Brain microvascular endothelial cell (primary cell): ENCODE results near the gene CDCA4.

Experiments
- DNase-seq: peaks from one replicate; pipeline ENCODE4 v3.0.0-alpha.2; 2020
- H3K27ac ChIP-seq: fragments of 250-450 bp; sonication (Bioruptor Pico); 2 replicates; pipeline ENCODE4 v1.5.1; 2020; ENCODE audit warnings: mild to moderate bottlenecking, moderate library complexity
- H3K27me3 ChIP-seq: fragments of 250-450 bp; sonication (Bioruptor Pico); replicated peaks from 2 replicates; pipeline ENCODE4 v1.5.1; 2020; ENCODE audit warnings: mild to moderate bottlenecking
- H3K36me3 ChIP-seq: fragments of 250-450 bp; sonication (Bioruptor Pico); replicated peaks from 2 replicates; pipeline ENCODE4 v1.5.1; 2020; ENCODE audit warnings: mild to moderate bottlenecking
- H3K4me3 ChIP-seq: 2 replicates; pipeline ENCODE4 v1.5.1; 2011; ENCODE audit warnings: low read depth, mild to moderate bottlenecking, control low read depth, low read length, moderate library complexity
- in situ Hi-C: cut with HindIII; loops from 2 replicates; pipeline ENCODE4 v1.10.0; 2017; ENCODE audit warnings: low sequenced_read_pairs, low pct_ligation_motif_present
- TF ChIP-seq, protein P1 (sequence below): IDR thresholded peaks from 2 replicates; pipeline ENCODE4 v1.5.1; 2011; ENCODE audit warnings: low read depth, mild to moderate bottlenecking, moderate library complexity, low read length, control low read depth, inconsistent platforms; ENCODE audit errors: missing control alignments

Gene CDCA4

DNA sequence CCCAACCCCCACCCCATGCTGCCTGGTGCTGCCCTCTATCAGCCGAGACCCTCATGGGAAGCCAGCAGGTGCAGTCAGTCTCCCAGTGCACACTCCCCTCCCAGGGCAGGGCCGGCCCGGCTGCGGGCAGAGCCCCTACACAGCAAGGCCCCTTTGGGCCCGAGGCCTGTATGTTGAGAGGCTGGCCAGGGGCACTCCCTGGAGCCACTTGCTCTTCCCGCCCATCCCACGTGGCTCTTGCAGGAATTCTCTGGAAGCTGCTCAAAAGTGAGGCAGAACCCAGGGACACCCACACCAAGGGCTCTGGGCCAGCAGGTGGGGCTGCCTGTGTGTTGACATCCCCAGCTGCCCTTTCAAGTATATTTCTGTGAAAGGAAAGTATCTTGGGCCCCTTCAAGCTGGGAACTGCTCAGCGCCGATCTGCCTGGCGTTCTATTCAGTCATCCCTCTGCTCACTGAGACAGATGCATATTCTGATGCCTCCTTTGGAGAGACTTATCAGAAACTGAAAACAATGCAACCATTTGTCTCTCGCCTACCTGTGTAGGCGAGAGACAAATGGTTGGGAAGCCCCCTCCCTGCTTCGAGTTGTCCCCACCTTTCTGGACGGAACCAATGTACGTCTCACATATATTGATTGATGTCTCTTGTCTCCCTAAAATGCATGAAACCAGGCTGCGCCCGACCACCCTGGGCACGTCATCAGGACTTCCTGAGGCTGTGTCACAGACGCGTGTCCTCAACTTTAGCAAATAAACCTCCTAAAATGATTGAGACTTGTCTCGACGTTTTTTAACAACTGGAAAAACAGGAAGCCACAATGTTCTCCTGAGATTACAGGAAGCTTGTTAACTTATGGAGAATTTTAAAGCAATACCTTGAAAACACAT, 38.4 kb upstream of the CDCA4 start:
- H3K27ac ChIP-seq = no peak overlapping the region
- TF ChIP-seq, protein P1, sequence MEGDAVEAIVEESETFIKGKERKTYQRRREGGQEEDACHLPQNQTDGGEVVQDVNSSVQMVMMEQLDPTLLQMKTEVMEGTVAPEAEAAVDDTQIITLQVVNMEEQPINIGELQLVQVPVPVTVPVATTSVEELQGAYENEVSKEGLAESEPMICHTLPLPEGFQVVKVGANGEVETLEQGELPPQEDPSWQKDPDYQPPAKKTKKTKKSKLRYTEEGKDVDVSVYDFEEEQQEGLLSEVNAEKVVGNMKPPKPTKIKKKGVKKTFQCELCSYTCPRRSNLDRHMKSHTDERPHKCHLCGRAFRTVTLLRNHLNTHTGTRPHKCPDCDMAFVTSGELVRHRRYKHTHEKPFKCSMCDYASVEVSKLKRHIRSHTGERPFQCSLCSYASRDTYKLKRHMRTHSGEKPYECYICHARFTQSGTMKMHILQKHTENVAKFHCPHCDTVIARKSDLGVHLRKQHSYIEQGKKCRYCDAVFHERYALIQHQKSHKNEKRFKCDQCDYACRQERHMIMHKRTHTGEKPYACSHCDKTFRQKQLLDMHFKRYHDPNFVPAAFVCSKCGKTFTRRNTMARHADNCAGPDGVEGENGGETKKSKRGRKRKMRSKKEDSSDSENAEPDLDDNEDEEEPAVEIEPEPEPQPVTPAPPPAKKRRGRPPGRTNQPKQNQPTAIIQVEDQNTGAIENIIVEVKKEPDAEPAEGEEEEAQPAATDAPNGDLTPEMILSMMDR = no peak
- H3K4me3 ChIP-seq = no peak overlapping the region
- in situ Hi-C loops = no loop called here
- no peaks in the 10 kb centered on the region for H3K36me3 ChIP-seq
- DNase-seq = no peak
- peaks cover 5% of the 10 kb centered on the region for H3K27me3 ChIP-seq

DNA sequence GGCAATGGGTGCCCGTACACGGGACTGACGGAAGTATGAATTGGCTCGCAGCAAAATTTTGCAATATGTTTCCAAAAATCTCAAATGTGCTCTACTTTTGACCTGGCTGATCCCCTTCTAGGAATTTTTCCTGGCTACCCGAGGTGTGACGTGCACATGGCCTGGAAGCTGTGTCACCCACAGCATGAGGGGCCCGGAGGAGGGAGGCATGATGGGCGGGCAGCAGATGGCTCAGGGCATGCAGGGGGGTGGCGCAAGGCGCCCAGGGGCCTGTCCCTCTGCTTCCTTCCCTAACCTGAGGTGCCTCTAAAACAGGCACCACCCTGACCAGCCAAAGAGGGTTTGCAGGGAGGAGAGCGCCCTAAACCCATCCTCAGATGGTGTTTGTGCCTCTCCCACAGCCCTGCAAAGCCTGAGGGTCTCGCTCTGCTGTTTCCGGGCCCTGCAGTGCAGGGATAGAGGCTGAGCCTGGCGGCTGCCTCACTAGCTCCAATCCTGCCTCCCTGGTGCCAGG, 37.7 kb upstream of the CDCA4 start:
- Histone ChIP-seq H3K27ac (no peak overlapping the region), H3K36me3 (no peaks in the 10 kb centered on the region), H3K27me3 (peaks cover 5% of the 10 kb centered on the region), H3K4me3 (no peak overlapping the region)
- TF ChIP-seq, protein P1 = no peak
- in situ Hi-C loops = no loop called here
- DNase-seq = no peak

DNA sequence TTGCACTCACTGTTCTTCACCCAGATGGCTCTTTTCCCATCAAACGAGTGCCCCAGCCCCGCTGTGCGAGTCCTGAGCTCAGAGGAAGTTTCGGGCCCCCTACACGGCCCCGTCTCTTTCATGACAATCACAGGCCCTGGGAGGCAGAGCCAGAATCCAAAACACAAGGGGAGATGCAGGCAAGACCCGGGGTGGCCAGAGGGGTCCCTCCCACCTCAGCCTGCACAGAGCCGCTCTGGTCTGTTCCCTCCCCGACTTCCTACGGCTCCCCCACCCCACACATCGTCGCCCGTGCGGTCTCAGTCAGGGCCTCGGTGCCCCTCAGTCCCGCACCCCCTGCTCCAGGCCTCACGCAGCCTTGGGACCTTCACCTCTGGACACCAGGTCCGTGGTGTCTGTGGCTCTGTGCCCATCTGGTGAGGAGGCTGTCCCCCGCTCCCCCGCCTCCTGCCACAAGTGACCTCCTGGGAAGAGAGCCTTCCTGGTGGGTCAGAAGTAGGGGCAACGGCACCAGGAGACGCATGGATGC, 35.5 kb upstream of the CDCA4 start:
- DNase-seq = no peak
- Histone ChIP-seq H3K4me3 (no peak overlapping the region), H3K36me3 (no peaks in the 10 kb centered on the region), H3K27me3 (peaks cover 5% of the 10 kb centered on the region), H3K27ac (no peak overlapping the region)
- in situ Hi-C loops = no loop called here
- TF ChIP-seq, protein P1 = no peak

DNA sequence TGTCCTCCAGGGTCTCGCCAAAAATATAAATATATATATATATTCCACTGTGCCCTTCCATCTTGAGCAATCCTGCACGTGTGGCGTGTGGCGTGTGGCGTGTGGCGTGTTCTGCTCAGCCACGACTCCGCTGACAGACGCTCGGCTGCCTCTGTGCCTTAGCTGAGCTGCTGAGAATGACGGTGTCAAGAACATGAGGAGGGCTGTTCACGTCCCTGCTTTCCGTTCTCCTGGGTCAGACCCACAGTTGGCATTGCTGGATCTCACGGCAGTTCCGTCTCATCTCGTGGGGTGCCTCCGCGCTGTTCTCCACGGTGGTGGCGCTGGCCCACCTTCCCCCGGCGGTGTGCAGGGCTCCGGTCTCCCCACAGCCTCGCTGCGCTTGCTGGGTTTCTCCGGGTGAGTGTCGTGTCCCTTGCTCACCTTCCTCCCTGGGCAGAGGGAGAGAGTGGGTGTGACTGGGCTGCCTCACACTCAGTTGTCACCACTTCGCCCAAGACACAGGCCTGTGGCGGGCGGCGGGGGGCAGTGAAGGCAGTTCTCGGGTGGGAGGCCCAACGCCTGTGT, 34.9 kb upstream of the CDCA4 start:
- Histone ChIP-seq H3K4me3 (no peak overlapping the region), H3K36me3 (no peaks in the 10 kb centered on the region), H3K27me3 (peaks cover 5% of the 10 kb centered on the region), H3K27ac (no peak overlapping the region)
- no peak for DNase-seq
- TF ChIP-seq, protein P1 = no peak
- in situ Hi-C loops = no loop called here

DNA sequence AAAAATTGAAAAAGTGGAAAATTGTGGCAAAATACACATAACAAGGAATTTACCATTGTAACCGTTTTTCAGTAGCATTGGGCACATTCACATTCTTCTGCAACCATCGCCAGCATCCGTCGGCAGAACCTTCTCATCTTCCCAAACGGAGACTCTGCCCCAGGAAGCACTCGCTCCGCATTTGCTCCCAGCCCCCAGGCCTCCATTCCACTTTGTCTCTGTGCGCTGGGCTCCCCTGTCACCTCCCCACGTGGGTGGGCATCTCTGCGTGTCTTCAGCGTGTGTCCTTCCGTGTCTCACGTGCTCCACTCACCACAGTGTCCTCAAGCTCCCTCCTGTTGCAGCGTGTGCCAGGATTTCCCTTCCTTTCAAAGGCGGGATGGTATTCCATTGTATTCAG, 34.5 kb upstream of the CDCA4 start:
- no peak overlapping the region for H3K27ac ChIP-seq
- in situ Hi-C loops = no loop called here
- no peak overlapping the region for H3K4me3 ChIP-seq
- no peak for DNase-seq
- TF ChIP-seq, protein P1 = no peak
- no peaks in the 10 kb centered on the region for H3K36me3 ChIP-seq
- peaks cover 5% of the 10 kb centered on the region for H3K27me3 ChIP-seq
